ENCODE results near the gene DDX23.

DDX23 gene

DNA sequence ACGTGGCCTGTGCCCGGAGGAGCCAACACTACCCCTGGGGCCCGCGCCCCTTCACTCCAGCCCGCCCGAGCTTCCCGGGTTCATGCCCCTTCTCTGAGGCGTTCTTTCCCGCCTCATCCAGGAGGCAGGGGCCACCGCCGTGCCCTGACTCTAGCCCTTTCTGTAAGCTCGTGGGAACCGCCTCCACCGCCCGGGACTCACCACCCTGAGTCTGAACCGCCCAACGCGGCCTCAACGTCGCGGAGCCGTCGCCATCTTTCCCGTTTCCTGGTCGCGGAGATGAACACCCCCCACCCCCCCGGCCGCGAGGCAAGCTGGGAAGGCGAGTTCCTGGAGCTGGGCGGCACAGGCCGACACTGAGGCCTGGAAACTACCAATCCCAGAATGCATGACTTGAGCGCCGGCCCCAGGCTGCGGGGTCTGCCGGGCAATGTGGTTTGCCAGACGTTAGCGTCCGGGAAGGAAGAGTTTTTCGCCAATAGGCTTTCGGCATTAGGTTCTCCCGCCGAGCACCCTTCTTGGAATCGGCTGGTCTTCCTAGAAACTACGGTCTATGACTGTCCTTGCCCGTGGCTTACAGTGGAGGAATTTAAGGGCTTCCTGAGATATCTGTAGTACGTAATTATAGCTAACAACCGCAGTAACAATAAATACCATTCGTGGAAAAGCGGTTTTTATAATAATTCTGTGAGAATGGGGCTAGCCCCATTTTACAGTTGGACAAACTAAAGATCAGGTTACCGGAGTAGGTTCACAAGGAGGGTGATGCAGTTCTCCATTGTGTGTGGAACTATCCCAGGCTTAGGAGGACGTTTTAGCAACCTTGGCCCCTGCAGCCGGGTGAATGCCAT lies at the start of gene DDX23:
TSS of gene DDX23 (minus strand) at position 281 of the 851 bp plus-strand sequence. CDS start 6,381 bp downstream, outside the sequence.
- TF ChIP-seq GATA3 (IDR thresholded peaks at IDR 0.05; ENCODE audit: low read depth, low read length) (no peak), GATA2 (IDR thresholded peaks at IDR 0.05; ENCODE audit: low read depth, low read length) (no peak)

- no peak for TF ChIP-seq GATA3 (IDR thresholded peaks at IDR 0.05; ENCODE audit: low read depth, low read length)
- TF ChIP-seq GATA2 (IDR thresholded peaks at IDR 0.05; ENCODE audit: low read depth, low read length) = no peak
Measured at GRCh38 chr12:48901278-48901677, 49.3 kb upstream of the DDX23 start.

- no peak for TF ChIP-seq GATA3 (IDR thresholded peaks at IDR 0.05; ENCODE audit: low read depth, low read length)
- TF ChIP-seq GATA2 (IDR thresholded peaks at IDR 0.05; ENCODE audit: low read depth, low read length) = no peak
Measured at GRCh38 chr12:48899651-48900050, 47.7 kb upstream of the DDX23 start.

GRCh38 chr12:48894271-48894670 lies 42.3 kb upstream of the DDX23 start:
- TF ChIP-seq GATA3 (IDR thresholded peaks at IDR 0.05; ENCODE audit: low read depth, low read length) (no peak), GATA2 (IDR thresholded peaks at IDR 0.05; ENCODE audit: low read depth, low read length) (no peak)

DNA sequence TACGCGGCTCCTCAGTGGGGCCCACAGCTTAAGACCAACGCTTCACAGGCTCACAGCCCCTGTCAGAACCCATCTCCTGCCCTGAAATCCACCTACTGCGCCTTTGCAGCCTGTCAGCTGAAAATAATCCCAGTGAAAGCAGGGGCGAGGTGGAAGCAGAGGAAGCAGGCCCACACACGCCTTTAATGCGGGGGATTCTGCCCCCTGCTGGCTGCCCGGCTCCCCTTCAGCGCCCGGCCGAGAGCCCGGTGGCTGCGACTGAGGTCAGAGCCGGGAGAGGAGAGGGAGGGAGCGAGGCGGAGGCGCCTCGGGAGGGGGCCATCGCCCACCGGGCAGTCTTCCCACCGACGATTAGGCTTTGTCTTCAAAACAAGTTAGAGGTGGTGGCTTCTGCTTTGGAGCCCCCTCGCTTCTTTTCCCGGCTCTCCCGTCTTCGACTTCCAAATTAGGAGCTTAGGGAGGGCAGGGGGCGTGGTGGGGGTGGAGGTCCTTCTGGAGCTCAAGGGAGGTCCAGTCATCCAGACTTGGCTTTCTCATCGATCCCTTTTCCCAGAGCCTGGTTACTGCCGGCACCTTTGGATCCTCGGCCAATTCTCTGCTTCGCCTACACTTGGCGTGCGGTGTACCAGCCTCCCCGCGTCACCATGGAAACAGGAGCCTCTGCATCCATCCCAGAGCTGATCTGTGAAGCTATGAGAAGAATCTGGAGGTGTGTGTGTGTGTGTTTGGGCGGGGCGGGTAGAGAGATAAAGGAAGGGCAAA lies 38.9 kb upstream of the DDX23 start:
- TF ChIP-seq GATA3 (IDR thresholded peaks at IDR 0.05; ENCODE audit: low read depth, low read length) (no peak), GATA2 (IDR thresholded peaks at IDR 0.05; ENCODE audit: low read depth, low read length) (no peak)

- TF ChIP-seq GATA3 (IDR thresholded peaks at IDR 0.05; ENCODE audit: low read depth, low read length) = no peak
- TF ChIP-seq GATA2 (IDR thresholded peaks at IDR 0.05; ENCODE audit: low read depth, low read length) = no peak
Measured at GRCh38 chr12:48889679-48890078, 37.7 kb upstream of the DDX23 start.

- TF ChIP-seq GATA3 (IDR thresholded peaks at IDR 0.05; ENCODE audit: low read depth, low read length) (no peak), GATA2 (IDR thresholded peaks at IDR 0.05; ENCODE audit: low read depth, low read length) (no peak)
Measured at GRCh38 chr12:48883305-48884161, 31.6 kb upstream of the DDX23 start.

DNA sequence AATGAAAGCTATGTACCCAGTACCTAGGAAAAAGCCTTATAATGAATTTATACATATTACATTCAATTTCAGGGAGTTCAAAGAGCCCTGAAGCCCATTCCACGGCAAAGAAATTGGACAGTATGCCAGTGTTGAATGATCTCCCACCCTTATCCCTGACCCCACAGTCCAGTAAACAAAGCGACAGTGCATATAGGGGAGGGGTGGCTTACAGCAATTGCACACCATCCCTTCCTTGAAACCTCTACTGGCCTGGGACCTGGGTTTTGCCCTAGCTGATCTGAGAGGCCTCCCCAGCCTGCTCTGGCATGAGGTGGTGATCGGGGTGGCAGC lies 31.0 kb upstream of the DDX23 start:
- TF ChIP-seq GATA2 (IDR thresholded peaks at IDR 0.05; ENCODE audit: low read depth, low read length) = no peak
- no peak for TF ChIP-seq GATA3 (IDR thresholded peaks at IDR 0.05; ENCODE audit: low read depth, low read length)

DNA sequence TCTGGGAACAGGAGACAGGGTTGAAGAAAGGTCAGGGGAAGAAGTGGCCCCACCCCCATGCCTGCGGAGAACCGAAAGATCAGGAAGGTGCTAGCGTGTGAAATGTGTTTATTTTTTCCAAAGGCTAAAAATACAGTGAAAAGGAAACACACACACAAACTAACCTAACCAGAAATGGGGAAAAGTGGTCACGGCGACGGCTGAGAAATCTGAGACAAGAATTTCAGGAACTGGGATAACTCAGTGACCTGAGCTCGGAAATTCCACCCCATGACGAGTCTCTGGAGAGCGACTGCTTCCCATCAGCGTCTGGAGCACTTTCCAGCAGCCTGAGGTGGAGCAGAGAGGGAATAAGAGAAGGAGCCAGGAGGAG lies 30.3 kb upstream of the DDX23 start:
- TF ChIP-seq GATA3 (IDR thresholded peaks at IDR 0.05; ENCODE audit: low read depth, low read length) = no peak
- TF ChIP-seq GATA2 (IDR thresholded peaks at IDR 0.05; ENCODE audit: low read depth, low read length) = no peak

DNA sequence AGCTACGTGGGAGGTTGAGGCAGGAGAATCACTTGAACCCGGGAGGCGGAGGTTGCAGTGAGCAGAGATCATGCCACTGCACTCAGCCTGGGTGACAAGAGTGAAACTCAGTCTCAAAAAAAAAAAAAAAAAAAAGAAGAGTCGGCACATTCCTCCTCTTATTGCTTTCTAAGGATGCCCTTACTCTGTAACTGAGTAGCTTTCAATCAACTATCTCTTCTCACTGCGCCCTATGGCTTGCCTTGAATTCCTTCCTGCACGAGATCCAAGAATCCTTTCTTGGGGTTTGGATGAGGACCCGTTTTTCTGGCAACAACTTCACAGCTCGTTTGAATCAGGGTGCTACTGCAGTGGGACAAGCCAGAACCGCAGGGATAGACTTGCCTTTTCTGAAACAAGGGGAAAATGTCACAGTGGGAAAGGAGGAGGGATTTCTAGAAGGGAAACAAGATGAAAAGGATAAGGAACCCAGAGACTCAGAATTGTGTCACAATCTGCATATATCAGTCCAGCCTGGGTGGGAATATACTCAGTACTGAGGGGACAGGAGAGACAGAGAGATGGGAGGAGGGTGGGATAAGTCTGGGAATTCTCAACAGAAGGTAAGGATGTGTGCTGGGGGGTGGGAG lies 29.8 kb upstream of the DDX23 start:
- TF ChIP-seq GATA2 (IDR thresholded peaks at IDR 0.05; ENCODE audit: low read depth, low read length) (no peak), GATA3 (IDR thresholded peaks at IDR 0.05; ENCODE audit: low read depth, low read length) (no peak)

- TF ChIP-seq GATA3 (IDR thresholded peaks at IDR 0.05; ENCODE audit: low read depth, low read length) (no peak), GATA2 (IDR thresholded peaks at IDR 0.05; ENCODE audit: low read depth, low read length) (no peak)
Measured at GRCh38 chr12:48880647-48881046, 28.7 kb upstream of the DDX23 start.

DNA sequence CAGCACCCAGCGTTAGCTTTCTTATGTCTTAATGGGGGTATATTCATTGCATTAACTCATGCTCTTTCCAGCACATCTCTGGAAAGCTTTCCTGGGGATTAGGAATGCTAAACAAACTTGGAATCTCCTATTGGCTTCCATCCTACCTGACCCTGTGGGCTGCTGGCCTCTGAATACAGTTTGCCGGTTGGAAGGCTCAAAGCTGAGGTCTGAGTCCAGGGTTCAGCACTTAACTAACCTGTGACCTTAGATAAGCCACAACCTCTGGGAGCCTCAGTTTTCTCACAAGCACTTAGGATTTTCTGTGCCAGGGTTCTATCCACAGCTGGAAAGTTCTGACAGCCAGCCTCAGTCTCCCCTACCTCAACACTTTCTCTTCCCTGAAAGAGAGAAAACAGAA lies 26.6 kb upstream of the DDX23 start:
- no peak for TF ChIP-seq GATA3 (IDR thresholded peaks at IDR 0.05; ENCODE audit: low read depth, low read length)
- no peak for TF ChIP-seq GATA2 (IDR thresholded peaks at IDR 0.05; ENCODE audit: low read depth, low read length)

DNA sequence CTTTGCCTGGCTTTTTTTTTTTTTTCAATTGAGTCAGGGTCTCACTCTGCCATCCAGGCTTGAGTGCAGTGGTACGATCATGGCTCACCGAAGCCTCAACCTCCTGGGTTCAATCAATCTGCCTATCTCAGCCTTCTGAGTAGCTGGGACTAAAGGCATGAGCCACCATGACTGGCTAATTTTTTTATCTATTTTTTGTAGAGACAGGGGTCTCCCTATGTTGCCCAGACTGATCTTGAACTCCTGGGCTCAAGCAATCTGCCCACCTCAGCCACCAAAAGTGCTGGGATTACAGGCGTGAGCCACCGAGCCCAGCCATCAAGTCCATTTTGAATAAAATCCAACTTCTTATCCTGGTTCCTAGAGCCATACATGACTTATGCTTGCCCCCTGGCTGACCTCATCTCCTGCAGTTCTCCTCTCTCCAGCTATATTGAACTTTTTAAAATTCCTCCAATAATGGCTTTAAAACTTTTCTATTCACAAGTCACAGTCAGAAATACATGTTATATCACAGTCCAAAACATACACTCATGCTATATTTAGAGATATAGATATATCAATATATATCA lies 24.1 kb upstream of the DDX23 start:
- no peak for TF ChIP-seq GATA3 (IDR thresholded peaks at IDR 0.05; ENCODE audit: low read depth, low read length)
- TF ChIP-seq GATA2 (IDR thresholded peaks at IDR 0.05; ENCODE audit: low read depth, low read length) = no peak

Data from SH-SY5Y (cell line).